Ectodermal cell (in vitro differentiated cells): ENCODE data around the gene LIME1.
"Not testable (repeated sequence)": the region's sequence is repeated elsewhere in the genome, so short reads cannot be mapped to it uniquely, and the experiment has no call there.

Experiments
- H3K27ac ChIP-seq: 2 replicates; pipeline ENCODE4 v1.7.0; 2013; ENCODE audit warnings: mild to moderate bottlenecking, low read depth, low read length; ENCODE audit not compliant: insufficient read depth, poor library complexity, severe bottlenecking
- H3K27me3 ChIP-seq: 2 replicates; pipeline ENCODE4 v1.7.0; 2013; ENCODE audit warnings: mild to moderate bottlenecking, low read length; ENCODE audit not compliant: insufficient read depth, control insufficient read depth, poor library complexity, severe bottlenecking
- H3K36me3 ChIP-seq: one replicate; pipeline ENCODE4 v1.7.0; 2013; ENCODE audit warnings: low read length; ENCODE audit not compliant: control insufficient read depth, insufficient read depth
- H3K4me1 ChIP-seq: one replicate; pipeline ENCODE4 v1.7.0; 2013; ENCODE audit warnings: low read length; ENCODE audit not compliant: control insufficient read depth, insufficient read depth
- H3K4me3 ChIP-seq: 2 replicates; pipeline ENCODE4 v1.7.0; 2013; ENCODE audit warnings: low read depth, low read length, control low read depth; ENCODE audit not compliant: insufficient read depth
- H3K9me3 ChIP-seq: 2 replicates; pipeline ENCODE4 v1.7.0; 2013; ENCODE audit warnings: mild to moderate bottlenecking, low read length, moderate library complexity; ENCODE audit not compliant: control insufficient read depth
- WGBS, 2 experiments: methylation state at CpG; one replicate each; pipeline ENCODE4 v1.1.7; 2013; ENCODE audit warnings: missing lambda C conversion rate in 2 of 2; 5-methylcytosine and 5-hydroxymethylcytosine counted together

The LIME1 gene

GRCh38 chr20:63711085-63711645 is 25.3 kb upstream of the LIME1 start:
- Histone ChIP-seq H3K27ac (no peak overlapping the region), H3K27me3 (no peaks in the 10 kb centered on the region), H3K36me3 (peaks cover 31% of the 10 kb centered on the region), H3K9me3 (no peaks in the 10 kb centered on the region), H3K4me3 (no peak overlapping the region), H3K4me1 (peaks cover 5% of the 10 kb centered on the region)
- WGBS, 2 experiments: 86 to 87% methylated on average over 12 of the region's 12 CpGs

- H3K4me1 ChIP-seq: peaks cover 5% of the 10 kb centered on the region
- H3K4me3 ChIP-seq: no peak overlapping the region
- peaks cover 27% of the 10 kb centered on the region for H3K36me3 ChIP-seq
- WGBS, 2 experiments: 96 to 100% methylated on average over 1 of the region's 1 CpG
- H3K27ac ChIP-seq: no peak overlapping the region
- no peaks in the 10 kb centered on the region for H3K27me3 ChIP-seq
- no peaks in the 10 kb centered on the region for H3K9me3 ChIP-seq
Observed at GRCh38 chr20:63712191-63712590, 24.3 kb upstream of the LIME1 start.

- Histone ChIP-seq H3K4me1 (no peaks in the 10 kb centered on the region), H3K9me3 (no peaks in the 10 kb centered on the region), H3K36me3 (peaks cover 32% of the 10 kb centered on the region), H3K27me3 (no peaks in the 10 kb centered on the region), H3K27ac (no peak overlapping the region), H3K4me3 (no peak overlapping the region)
- WGBS, 2 experiments: 92% methylated on average over 2 to 4 of the region's 5 CpGs
Observed at GRCh38 chr20:63714858-63715257, 21.6 kb upstream of the LIME1 start.

GRCh38 chr20:63718996-63719395 is 17.5 kb upstream of the LIME1 start:
- peaks cover 13% of the 10 kb centered on the region for H3K36me3 ChIP-seq
- H3K27ac ChIP-seq: no peak overlapping the region
- H3K4me1 ChIP-seq: no peaks in the 10 kb centered on the region
- no peaks in the 10 kb centered on the region for H3K9me3 ChIP-seq
- WGBS, 2 experiments: 96 to 97% methylated on average over 2 of the region's 2 CpGs
- H3K27me3 ChIP-seq: no peaks in the 10 kb centered on the region
- no peak overlapping the region for H3K4me3 ChIP-seq

DNA sequence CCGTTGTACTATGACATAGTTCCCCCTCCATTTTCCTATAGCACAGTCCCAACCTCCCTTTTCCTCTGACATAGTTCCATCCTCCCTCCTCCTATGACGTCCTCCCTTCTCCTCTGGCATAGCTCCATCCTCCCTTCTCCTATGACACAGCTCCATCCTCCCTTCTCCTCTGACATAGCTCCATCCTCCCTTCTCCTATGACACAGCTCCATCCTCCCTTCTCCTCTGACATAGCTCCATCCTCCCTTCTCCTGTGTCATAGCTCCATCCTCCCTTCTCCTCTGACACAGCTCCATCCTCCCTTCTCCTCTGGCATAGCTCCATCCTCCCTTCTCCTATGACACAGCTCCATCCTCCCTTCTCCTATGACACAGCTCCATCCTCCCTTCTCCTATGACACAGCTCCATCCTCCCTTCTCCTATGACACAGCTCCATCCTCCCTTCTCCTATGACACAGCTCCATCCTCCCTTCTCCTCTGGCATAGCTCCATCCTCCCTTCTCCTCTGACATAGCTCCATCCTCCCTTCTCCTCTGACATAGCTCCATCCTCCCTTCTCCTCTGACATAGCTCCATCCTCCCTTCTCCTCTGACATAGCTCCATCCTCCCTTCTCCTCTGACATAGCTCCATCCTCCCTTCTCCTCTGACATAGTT is 13.4 kb upstream of the LIME1 start:
- not testable (repeated sequence) for H3K36me3 ChIP-seq, H3K27ac ChIP-seq
- 90 to 91% methylated on average over 2 of the region's 2 CpGs for WGBS, 2 experiments

DNA sequence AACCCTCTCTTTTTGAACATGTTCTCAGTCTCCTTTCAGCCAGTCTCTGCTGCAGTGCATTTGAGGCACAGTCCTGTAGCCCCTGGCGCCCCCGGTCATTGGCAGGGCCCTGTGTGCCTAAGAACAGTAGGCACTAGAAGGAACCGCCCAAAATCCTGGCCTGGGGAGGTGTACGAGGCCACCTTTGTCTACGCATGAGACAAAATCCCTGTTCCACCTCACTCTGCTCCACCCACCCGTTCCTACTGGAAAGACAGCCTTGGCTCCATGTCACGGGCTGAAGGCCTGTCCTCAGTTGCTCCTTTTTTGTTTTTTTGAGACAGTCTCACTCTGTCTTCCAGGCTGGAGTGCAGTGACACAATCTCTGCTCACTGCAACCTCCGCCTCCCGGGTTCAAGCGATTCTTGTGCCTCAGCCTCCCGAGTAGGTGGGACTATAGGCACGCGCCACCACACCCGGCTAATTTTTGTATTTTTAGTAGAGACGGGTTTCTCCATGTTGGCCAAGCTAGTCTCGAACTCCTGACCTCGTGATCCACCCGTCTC is 6.2 kb upstream of the LIME1 start:
- not testable (repeated sequence) for H3K9me3 ChIP-seq, H3K27me3 ChIP-seq, H3K36me3 ChIP-seq, H3K27ac ChIP-seq, H3K4me1 ChIP-seq, H3K4me3 ChIP-seq
- 94 to 95% methylated on average over 18 of the region's 18 CpGs for WGBS, 2 experiments

More for the DNA sequence above, 13.4 kb upstream of the LIME1 start:
- H3K27me3 ChIP-seq, H3K4me1 ChIP-seq, H3K9me3 ChIP-seq, H3K4me3 ChIP-seq: not testable (repeated sequence)

- Histone ChIP-seq H3K4me1 (no peaks in the 10 kb centered on the region), H3K27ac (no peak overlapping the region), H3K4me3 (no peak overlapping the region), H3K9me3 (no peaks in the 10 kb centered on the region), H3K27me3 (peaks cover under 1% of the 10 kb centered on the region), H3K36me3 (peaks cover 12% of the 10 kb centered on the region)
- WGBS, 2 experiments: 86 to 87% methylated on average over 4 to 5 of the region's 5 CpGs
Observed at GRCh38 chr20:63731410-63731809, 5.1 kb upstream of the LIME1 start.

DNA sequence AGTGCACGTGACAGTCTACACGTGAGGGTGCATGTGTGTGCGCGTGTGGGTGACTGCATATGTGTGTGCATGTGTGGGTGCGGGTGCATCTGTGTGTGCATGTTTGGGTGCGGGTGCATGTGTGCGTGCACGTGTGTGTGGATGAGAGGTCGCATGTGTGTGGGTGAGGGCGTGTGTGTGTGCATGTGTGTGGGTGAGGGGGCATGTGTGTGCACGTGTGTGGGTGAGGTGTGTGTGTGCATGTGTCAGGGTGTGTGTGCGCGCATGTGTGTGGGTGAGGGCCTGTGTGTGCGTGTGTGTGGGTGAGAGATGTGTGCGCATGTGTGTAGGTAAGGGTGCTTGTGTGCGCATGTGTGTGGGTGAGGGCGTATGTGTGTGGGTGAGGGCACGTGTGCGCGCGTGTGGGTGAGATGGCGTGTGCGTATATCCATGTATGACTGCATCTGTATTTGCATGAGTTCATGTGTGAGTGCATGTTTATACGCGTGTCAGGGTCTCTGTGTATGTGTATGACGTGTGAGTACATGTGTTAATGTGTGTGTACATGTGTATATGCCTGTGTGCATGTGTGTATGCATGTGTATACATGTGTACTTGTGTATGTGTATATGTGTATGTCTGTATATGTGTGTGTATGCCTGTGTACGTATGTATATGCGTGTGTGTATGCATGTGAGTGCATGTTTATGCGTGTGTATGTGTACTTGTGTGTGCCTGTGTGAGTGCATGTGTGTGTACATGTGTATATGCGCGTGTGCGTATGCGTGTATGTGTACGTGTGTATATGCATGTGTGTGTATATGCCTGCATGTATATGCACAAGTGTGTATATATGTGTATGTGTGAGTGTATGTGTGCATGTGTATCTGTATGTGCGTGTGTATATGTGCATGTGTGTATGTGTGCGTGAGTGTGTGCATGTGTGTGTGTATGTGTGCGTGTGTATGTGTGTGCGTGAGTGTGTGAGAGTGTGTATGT is 4.1 kb upstream of the LIME1 start:
- Histone ChIP-seq H3K9me3 (no peaks in the 10 kb centered on the region), H3K36me3 (peaks cover 12% of the 10 kb centered on the region), H3K4me3 (no peak overlapping the region), H3K27ac (no peak overlapping the region), H3K27me3 (peaks cover 10% of the 10 kb centered on the region), H3K4me1 (peaks cover 4% of the 10 kb centered on the region)
- 87 to 88% methylated on average over 38 of the region's 38 CpGs for WGBS, 2 experiments

GRCh38 chr20:63733117-63733516 is 3.3 kb upstream of the LIME1 start:
- WGBS, 2 experiments: 95 to 96% methylated on average over 13 of the region's 13 CpGs
- Histone ChIP-seq H3K4me3 (no peak overlapping the region), H3K27ac (no peak overlapping the region), H3K9me3 (no peaks in the 10 kb centered on the region), H3K27me3 (peaks cover 11% of the 10 kb centered on the region), H3K4me1 (peaks cover 8% of the 10 kb centered on the region), H3K36me3 (peaks cover 12% of the 10 kb centered on the region)

DNA sequence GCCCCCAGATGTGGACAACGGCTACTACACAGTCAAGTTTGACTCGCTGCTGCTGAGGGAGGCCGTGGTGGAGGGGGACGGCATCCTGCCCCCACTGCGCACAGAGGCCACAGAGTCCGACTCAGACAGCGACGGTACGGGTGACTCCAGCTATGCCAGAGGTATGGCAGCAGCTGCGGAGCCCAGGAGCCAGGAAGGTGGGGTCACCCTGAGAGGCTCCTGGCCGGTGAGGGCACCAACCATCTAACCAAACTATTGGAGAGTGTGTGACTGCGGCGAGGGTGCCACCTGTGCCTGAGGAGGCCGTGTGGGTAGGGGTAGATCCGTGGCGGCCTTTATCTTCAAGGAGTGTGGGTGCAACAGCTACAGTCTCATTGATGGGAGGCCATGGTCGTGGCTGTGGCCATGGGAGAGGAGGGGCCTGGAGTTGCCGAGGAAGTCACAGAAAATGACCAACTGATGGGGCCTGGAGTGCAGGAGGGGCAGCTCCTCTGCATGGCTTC is 2.8 kb upstream of the LIME1 start:
- no peaks in the 10 kb centered on the region for H3K9me3 ChIP-seq
- 96 to 97% methylated on average over 18 of the region's 18 CpGs for WGBS, 2 experiments
- H3K27ac ChIP-seq: no peak overlapping the region
- H3K36me3 ChIP-seq: peaks cover 12% of the 10 kb centered on the region
- peaks cover 13% of the 10 kb centered on the region for H3K4me1 ChIP-seq
- no peak overlapping the region for H3K4me3 ChIP-seq
- peaks cover 15% of the 10 kb centered on the region for H3K27me3 ChIP-seq
